H9 (cell line): ENCODE data around the gene GOLT1A. TPM values are rescaled to one million over a fixed set of nuclear protein-coding genes. Genes with fewer than 3 reads are reported as not detected.

ENCODE experiments used
- DNase-seq: peaks from one replicate; pipeline ENCODE4 v3.0.0-alpha.2; 2017
- H2AFZ ChIP-seq: one replicate; pipeline ENCODE4 v1.6.1; 2013; ENCODE audit warnings: mild to moderate bottlenecking, low read length, control low read depth, moderate library complexity
- H2AK5ac ChIP-seq: 2 replicates; pipeline ENCODE4 v1.6.1; 2013; ENCODE audit warnings: low read length, control low read depth, mixed read lengths; ENCODE audit not compliant: insufficient read length
- H2BK120ac ChIP-seq: one replicate; pipeline ENCODE4 v1.6.1; 2013; ENCODE audit warnings: low read depth, mild to moderate bottlenecking, low read length, control low read depth, inconsistent platforms; ENCODE audit not compliant: poor library complexity, severe bottlenecking
- H2BK12ac ChIP-seq: 2 replicates; pipeline ENCODE4 v1.6.1; 2013; ENCODE audit warnings: low read length, control low read depth, mixed read lengths, low read depth; ENCODE audit not compliant: insufficient read length
- H2BK15ac ChIP-seq: 2 replicates; pipeline ENCODE4 v1.6.1; 2013; ENCODE audit warnings: low read depth, low read length, control low read depth
- H2BK20ac ChIP-seq: one replicate; pipeline ENCODE4 v1.6.1; 2013; ENCODE audit warnings: low read depth, mild to moderate bottlenecking, low read length, control low read depth, inconsistent platforms; ENCODE audit not compliant: poor library complexity, severe bottlenecking
- H2BK5ac ChIP-seq: 2 replicates; pipeline ENCODE4 v1.6.1; 2013; ENCODE audit warnings: low read length, control low read depth, mixed read lengths; ENCODE audit not compliant: insufficient read length
- H3K14ac ChIP-seq: 2 replicates; pipeline ENCODE4 v1.6.1; 2013; ENCODE audit warnings: low read length, control low read depth; ENCODE audit not compliant: insufficient read depth
- H3K18ac ChIP-seq: 2 replicates; pipeline ENCODE4 v1.6.1; 2013; ENCODE audit warnings: low read depth, mild to moderate bottlenecking, mixed read lengths, low read length, control low read depth; ENCODE audit not compliant: insufficient read length
- H3K23ac ChIP-seq: 2 replicates; pipeline ENCODE4 v1.6.1; 2013; ENCODE audit warnings: low read length, control low read depth, mixed read lengths, low read depth; ENCODE audit not compliant: insufficient read length
- H3K23me2 ChIP-seq: 2 replicates; pipeline ENCODE4 v1.6.1; 2013; ENCODE audit warnings: low read depth, mild to moderate bottlenecking, mixed read lengths, low read length, control low read depth; ENCODE audit not compliant: insufficient read length, poor library complexity, severe bottlenecking
- H3K27ac ChIP-seq: 2 replicates; pipeline ENCODE4 v1.5.1; 2013; ENCODE audit warnings: low read length, control low read depth, mixed read lengths, low read depth; ENCODE audit not compliant: insufficient read length
- H3K27me3 ChIP-seq: 2 replicates; pipeline ENCODE4 v1.6.1; 2013; ENCODE audit warnings: low read length, control low read depth, inconsistent platforms; ENCODE audit not compliant: insufficient read depth
- H3K4ac ChIP-seq: 2 replicates; pipeline ENCODE4 v1.6.1; 2013; ENCODE audit warnings: low read depth, mild to moderate bottlenecking, control low read depth, inconsistent platforms, low read length, moderate library complexity
- H3K4me1 ChIP-seq: 2 replicates; pipeline ENCODE4 v1.6.1; 2013; ENCODE audit warnings: low read length, control low read depth, inconsistent platforms; ENCODE audit not compliant: insufficient read depth
- H3K4me2 ChIP-seq: 2 replicates; pipeline ENCODE4 v1.6.1; 2013; ENCODE audit warnings: low read length, control low read depth, mixed read lengths; ENCODE audit not compliant: insufficient read length, insufficient read depth
- H3K56ac ChIP-seq: 2 replicates; pipeline ENCODE4 v1.6.1; 2013; ENCODE audit warnings: low read depth, mild to moderate bottlenecking, mixed read lengths, low read length, control low read depth; ENCODE audit not compliant: insufficient read length
- H3K79me1 ChIP-seq: 2 replicates; pipeline ENCODE4 v1.6.1; 2013; ENCODE audit warnings: low read depth, mild to moderate bottlenecking, moderate library complexity, low read length, control low read depth, inconsistent platforms; ENCODE audit not compliant: insufficient read depth, poor library complexity, severe bottlenecking
- H3K79me2 ChIP-seq: 2 replicates; pipeline ENCODE4 v1.6.1; 2013; ENCODE audit warnings: low read length, control low read depth, inconsistent platforms; ENCODE audit not compliant: insufficient read depth
- H3K9ac ChIP-seq: 2 replicates; pipeline ENCODE4 v1.6.1; 2013; ENCODE audit warnings: low read length, control low read depth, mixed read lengths; ENCODE audit not compliant: insufficient read length; ENCODE audit errors: extremely low read depth
- H3K9me3 ChIP-seq: one replicate; pipeline ENCODE4 v1.6.1; 2013; ENCODE audit warnings: low read depth, low read length, inconsistent platforms; ENCODE audit not compliant: control insufficient read depth
- H3T11ph ChIP-seq: one replicate; pipeline ENCODE4 v1.6.1; 2013; ENCODE audit warnings: mild to moderate bottlenecking, low read length, control low read depth, inconsistent platforms
- H4K20me1 ChIP-seq: one replicate; pipeline ENCODE4 v1.6.1; 2013; ENCODE audit not compliant: control insufficient read depth, insufficient read length, insufficient read depth
- H4K5ac ChIP-seq: 2 replicates; pipeline ENCODE4 v1.6.1; 2013; ENCODE audit warnings: low read depth, mild to moderate bottlenecking, mixed read lengths, low read length, control low read depth; ENCODE audit not compliant: insufficient read length
- H4K8ac ChIP-seq: replicated peaks from 2 replicates; pipeline ENCODE4 v1.6.1; 2013; ENCODE audit warnings: low read length, control low read depth, mixed read lengths, low read depth; ENCODE audit not compliant: insufficient read length
- H4K91ac ChIP-seq: 2 replicates; pipeline ENCODE4 v1.6.1; 2013; ENCODE audit warnings: low read depth, mild to moderate bottlenecking, moderate library complexity, mixed read lengths, low read length, control low read depth; ENCODE audit not compliant: insufficient read length
- H3K27ac Mint-ChIP-seq, 3 experiments: 2 replicates in 2 of 3; 3 replicates in 1 of 3; pipeline ENCODE4 v1.8.0; 2020 to 2021; ENCODE audit warnings: mixed read lengths in 3 of 3, mild to moderate bottlenecking in 1 of 3, moderate library complexity in 1 of 3
- H3K27me3 Mint-ChIP-seq: 2 replicates; pipeline ENCODE4 v1.8.0; 2021; ENCODE audit warnings: low read depth, mild to moderate bottlenecking, moderate library complexity, mixed read lengths
- H3K36me3 Mint-ChIP-seq, 3 experiments: 2 replicates in 2 of 3; 3 replicates in 1 of 3; pipeline ENCODE4 v1.8.0; 2020 to 2021; ENCODE audit warnings: low read depth in 3 of 3, mixed read lengths in 3 of 3; ENCODE audit not compliant: insufficient read depth in 1 of 3
- H3K4me1 Mint-ChIP-seq, 2 experiments: 2 replicates each; pipeline ENCODE4 v1.8.0; 2020; ENCODE audit warnings: mixed read lengths in 2 of 2
- H3K4me3 Mint-ChIP-seq, 2 experiments: 2 replicates in 1 of 2; 3 replicates in 1 of 2; pipeline ENCODE4 v1.8.0; 2020 to 2021; ENCODE audit warnings: mild to moderate bottlenecking in 2 of 2, mixed read lengths in 2 of 2, moderate library complexity in 1 of 2
- H3K9me3 Mint-ChIP-seq, 2 experiments: 2 replicates in 1 of 2; 3 replicates in 1 of 2; pipeline ENCODE4 v1.8.0; 2020; ENCODE audit warnings: mild to moderate bottlenecking in 2 of 2, mixed read lengths in 2 of 2, moderate library complexity in 1 of 2
- CTCF ChIP-seq: fragments of 200-600 bp; sonication (generic); conservative IDR thresholded peaks from 3 replicates; pipeline ENCODE4 v1.8.0; 2021; ENCODE audit warnings: antibody characterized with exemption, mild to moderate bottlenecking
- WGBS: extraction: QIAGEN DNeasy Blood & Tissue Kit; methylation state at CpG from one replicate; pipeline ENCODE4 v1.1.7; 2013; ENCODE audit warnings: missing lambda C conversion rate, low lambda C conversion rate, mixed read lengths; ENCODE audit not compliant: insufficient read length; ENCODE audit errors: extremely low coverage; 5-methylcytosine and 5-hydroxymethylcytosine counted together
- total RNA-seq: library from RNA; stranded (reverse); gene quantifications from 2 replicates; pipeline ENCODE4 v1.2.1, GENCODE V29; 2021

Gene GOLT1A
- total RNA-seq, 1 experiment from 2014 or later: 4.2 TPM

- Histone ChIP-seq H2BK15ac (no peak within 1 kb of the TSS), H4K5ac (no peak within 1 kb of the TSS), H3K14ac (no peak within 1 kb of the TSS), H3K27me3 (no peaks in the 10 kb centered on the region), H2BK5ac (no peak within 1 kb of the TSS), H3K9ac (no peak within 1 kb of the TSS), H3K4me2 (no peak within 1 kb of the TSS), H3K23ac (no peak within 1 kb of the TSS), H2BK12ac (no peak within 1 kb of the TSS), H3K79me2 (no peaks in the 10 kb centered on the region), H2BK20ac (no peak within 1 kb of the TSS), H3K4ac (no peak within 1 kb of the TSS), H2BK120ac (no peak within 1 kb of the TSS), H3K4me1 (no peaks in the 10 kb centered on the region), H2AK5ac (no peak within 1 kb of the TSS), H3K56ac (no peak within 1 kb of the TSS), H3K79me1 (no peaks in the 10 kb centered on the region), H3K23me2 (no peaks in the 10 kb centered on the region), H3K27ac (no peak within 1 kb of the TSS), H3K18ac (no peak within 1 kb of the TSS), H4K91ac (no peak within 1 kb of the TSS), H3K9me3 (peaks cover 21% of the 10 kb centered on the region), H2AFZ (no peak within 1 kb of the TSS), H3T11ph (no peak within 1 kb of the TSS), H4K8ac (no peak within 1 kb of the TSS), H4K20me1 (no peaks in the 10 kb centered on the region)
- H3K27me3 Mint-ChIP-seq: peaks cover 20% of the 10 kb centered on the region
- H3K36me3 Mint-ChIP-seq: peaks cover 0 to 15% (median 5%) of the 10 kb centered on the region in 3 experiments; a peak in 5 of 7 replicates
- TF ChIP-seq CTCF: no peak
- peaks cover 28 to 32% of the 10 kb centered on the region in 2 experiments for H3K9me3 Mint-ChIP-seq
- no peak within 1 kb of the TSS; a peak in 1 of 7 replicates for H3K27ac Mint-ChIP-seq
- peaks cover 0 to 2% of the 10 kb centered on the region in 2 experiments; a peak in 2 of 4 replicates for H3K4me1 Mint-ChIP-seq
- no peak for DNase-seq
- H3K4me3 Mint-ChIP-seq: no peak within 1 kb of the TSS
- no CpG with 5 or more reads among the region's 5 CpGs for WGBS
Measured at GRCh38 chr1:204166219-204166618, 47.6 kb downstream of the GOLT1A start, which contains the start of gene REN. TSS of gene REN (minus strand) at chr1:204166337. CDS start at chr1:204166293, 44 bp downstream.
